A673 (cell line): ENCODE data around the gene SRGAP1. TPM values are rescaled to one million over a fixed set of nuclear protein-coding genes. Genes with fewer than 3 reads are reported as not detected.

ENCODE experiments used
- BruUV-seq: library from RNA; stranded (reverse); fragments of 400-500 nt; replicated peaks from 2 replicates; lab custom pipeline; 2021; lab: Mats Ljungman, UMichigan
- CTCF ChIA-PET: fragments of 300-600 bp; sonication (Branson Sonifier 250); formaldehyde crosslinking; loops from one replicate; lab custom pipeline; 2022; ENCODE audit warnings: antibody characterized with exemption; lab: Charles Lee
- POLR2A ChIA-PET: fragments of 300-600 bp; sonication (Branson Sonifier 250); formaldehyde crosslinking; loops from one replicate; lab custom pipeline; 2022; ENCODE audit warnings: antibody characterized with exemption; ENCODE audit not compliant: low non-redundant PET; lab: Charles Lee
- DNase-seq: peaks from one replicate; pipeline ENCODE4 v3.0.0-alpha.2; 2015; ENCODE audit warnings: low spot score
- H3K27ac ChIP-seq: fragments of 200-600 bp; sonication (generic); 2 replicates; pipeline ENCODE4 v1.5.1; 2016; ENCODE audit warnings: mixed run types, low read depth, mild to moderate bottlenecking, mixed read lengths, antibody characterized with exemption, low read length; ENCODE audit not compliant: poor library complexity, severe bottlenecking
- H3K27me3 ChIP-seq: fragments of 200-600 bp; sonication (generic); replicated peaks from 2 replicates; pipeline ENCODE4 v1.6.1; 2017; ENCODE audit warnings: mixed run types, low read depth, mild to moderate bottlenecking, mixed read lengths, antibody characterized with exemption, low read length; ENCODE audit not compliant: insufficient read depth, poor library complexity
- H3K36me3 ChIP-seq: fragments of 200-600 bp; sonication (generic); 2 replicates; pipeline ENCODE4 v1.6.1; 2016; ENCODE audit warnings: mixed run types, mild to moderate bottlenecking, mixed read lengths, antibody characterized with exemption, low read length; ENCODE audit not compliant: insufficient read depth, poor library complexity, severe bottlenecking
- H3K4me1 ChIP-seq: fragments of 200-600 bp; sonication (generic); 2 replicates; pipeline ENCODE4 v1.6.1; 2017; ENCODE audit warnings: mixed run types, mild to moderate bottlenecking, mixed read lengths, antibody characterized with exemption, low read length; ENCODE audit not compliant: insufficient read depth, poor library complexity, severe bottlenecking
- H3K4me3 ChIP-seq: fragments of 200-600 bp; sonication (generic); 2 replicates; pipeline ENCODE4 v1.5.1; 2016; ENCODE audit warnings: low read depth, mixed run types, mild to moderate bottlenecking, mixed read lengths, low read length; ENCODE audit not compliant: poor library complexity, severe bottlenecking
- H3K9me3 ChIP-seq: fragments of 200-600 bp; sonication (generic); 2 replicates; pipeline ENCODE4 v1.6.1; 2016; ENCODE audit warnings: mixed run types, low read depth, mild to moderate bottlenecking, mixed read lengths, antibody characterized with exemption, low read length; ENCODE audit not compliant: poor library complexity, severe bottlenecking
- CTCF ChIP-seq: fragments of 300-800, 200-600 bp; sonication (generic); conservative IDR thresholded peaks from 2 replicates; pipeline ENCODE4 v1.5.1; 2017; ENCODE audit warnings: low read depth, mild to moderate bottlenecking, antibody characterized with exemption, low read length, moderate library complexity, mixed read lengths
- EZH2 ChIP-seq: fragments of 200-600 bp; sonication (generic); IDR thresholded peaks from 2 replicates; pipeline ENCODE4 v1.6.1; 2017; ENCODE audit warnings: borderline replicate concordance, low read depth, mild to moderate bottlenecking, mixed read lengths, antibody characterized with exemption, low read length; ENCODE audit not compliant: poor library complexity, severe bottlenecking
- intact Hi-C: fragments of 100-400 bp; cut with micrococcal nuclease; formaldehyde crosslinking; loops from one replicate; pipeline ENCODE4 v1.10.0; 2022; ENCODE audit not compliant: unreplicated experiment
- total RNA-seq: library from RNA; stranded (reverse); gene quantifications from 2 replicates; pipeline ENCODE4 v1.2.3, GENCODE V29; 2021

Gene SRGAP1
- total RNA-seq, 1 experiment from 2014 or later, result 9.7 TPM

GRCh38 chr12:64123448-64123847 is 278.9 kb downstream of the SRGAP1 start:
- no peak for TF ChIP-seq CTCF
- TF ChIP-seq EZH2, result no peak
- H3K4me1 ChIP-seq, result no peaks in the 10 kb centered on the region
- H3K27me3 ChIP-seq, result no peaks in the 10 kb centered on the region
- DNase-seq, result no peak
- H3K9me3 ChIP-seq, result no peaks in the 10 kb centered on the region
- ChIA-PET POLR2A (no interaction called here), CTCF (no interaction called here)
- H3K4me3 ChIP-seq, result no peak overlapping the region
- intact Hi-C loops, result no loop called here
- H3K36me3 ChIP-seq, result no peaks in the 10 kb centered on the region
- H3K27ac ChIP-seq, result no peak overlapping the region
- BruUV-seq, result no TSS peak

DNA sequence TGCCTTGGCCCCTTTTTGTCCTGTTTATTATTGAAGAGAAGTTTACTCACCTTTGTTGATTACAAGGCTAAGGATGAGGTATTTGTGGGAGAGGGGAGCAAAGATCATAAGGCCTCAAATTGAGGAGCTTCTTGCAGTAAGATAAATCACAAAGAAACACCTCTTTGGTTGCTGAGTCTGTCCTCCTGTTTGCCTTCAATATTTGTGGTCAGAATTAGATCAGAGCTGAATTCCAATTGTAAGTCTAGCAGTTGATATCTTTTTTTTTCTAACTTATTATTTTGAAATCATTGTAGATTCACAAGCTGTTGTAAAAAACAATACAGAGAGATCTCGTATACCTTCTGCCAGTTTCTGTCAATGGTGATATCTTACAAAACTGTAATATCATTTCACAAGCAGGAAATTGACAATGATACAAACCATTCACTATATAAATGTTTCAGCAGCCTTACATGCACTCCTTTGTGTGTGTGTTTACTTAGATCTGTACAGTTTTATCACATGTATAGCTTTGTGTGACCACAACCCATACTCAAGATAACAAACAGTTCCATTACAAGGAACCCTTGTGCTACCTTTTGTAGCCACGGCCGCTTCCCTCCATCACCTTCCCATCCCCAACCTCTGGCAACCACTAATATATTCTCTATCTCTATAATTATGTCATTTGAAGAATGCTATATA is 280.2 kb downstream of the SRGAP1 start:
- TF ChIP-seq EZH2 (no peak), CTCF (no peak)
- DNase-seq, result no peak
- no peaks in the 10 kb centered on the region for H3K4me1 ChIP-seq
- ChIA-PET POLR2A (no interaction called here), CTCF (no interaction called here)
- H3K36me3 ChIP-seq, result no peaks in the 10 kb centered on the region
- no peaks in the 10 kb centered on the region for H3K9me3 ChIP-seq
- intact Hi-C loops, result no loop called here
- no TSS peak for BruUV-seq
- no peaks in the 10 kb centered on the region for H3K27me3 ChIP-seq
- H3K27ac ChIP-seq, result no peak overlapping the region
- H3K4me3 ChIP-seq, result no peak overlapping the region

DNA sequence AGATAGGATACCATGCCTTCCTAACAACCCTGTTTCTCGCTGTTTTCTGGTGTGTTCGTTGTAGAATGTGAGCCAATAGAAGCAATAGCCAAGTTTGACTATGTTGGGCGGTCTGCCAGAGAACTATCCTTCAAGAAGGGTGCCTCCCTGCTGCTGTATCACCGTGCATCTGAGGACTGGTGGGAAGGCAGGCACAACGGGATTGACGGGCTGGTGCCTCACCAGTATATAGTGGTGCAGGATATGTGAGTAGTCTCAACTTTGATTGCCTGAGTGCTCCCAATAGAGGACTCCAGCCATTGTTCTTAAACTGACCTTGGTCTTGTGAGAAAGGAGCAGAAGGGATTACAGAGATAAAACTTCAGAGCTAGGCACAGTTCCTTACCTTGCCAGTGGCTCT is 281.4 kb downstream of the SRGAP1 start:
- ChIA-PET CTCF (no interaction called here), POLR2A (no interaction called here)
- TF ChIP-seq EZH2 (no peak), CTCF (no peak)
- no peaks in the 10 kb centered on the region for H3K36me3 ChIP-seq
- no peak overlapping the region for H3K4me3 ChIP-seq
- H3K27ac ChIP-seq, result no peak overlapping the region
- intact Hi-C loops, result no loop called here
- H3K4me1 ChIP-seq, result no peaks in the 10 kb centered on the region
- peak; percentile 21 for DNase-seq
- no TSS peak for BruUV-seq
- no peaks in the 10 kb centered on the region for H3K27me3 ChIP-seq
- no peaks in the 10 kb centered on the region for H3K9me3 ChIP-seq
